Activated T-cell treated with anti-CD3 and anti-CD28 coated beads for 1 hour (primary cell): ENCODE results near the gene NEDD9.

Experiments used
- DNase-seq: peaks from one replicate; pipeline ENCODE4 v3.0.0-alpha.2; 2020; ENCODE audit warnings: low read depth

NEDD9 gene

GRCh38 chr6:11233673-11234573, 1.5 kb upstream of the NEDD9 start:
- no peak for DNase-seq

- DNase-seq, result no peak
These were observed 530 bp upstream of the NEDD9 start for GRCh38 chr6:11232770-11233626.

GRCh38 chr6:11231564-11232192, 790 bp downstream of the NEDD9 start:
- no peak for DNase-seq

GRCh38 chr6:11231108-11231463, 1.4 kb downstream of the NEDD9 start:
- no peak for DNase-seq

GRCh38 chr6:11230158-11231107, 2.0 kb downstream of the NEDD9 start:
- DNase-seq, result no peak

- no peak for DNase-seq
These were observed 2.8 kb downstream of the NEDD9 start for GRCh38 chr6:11229655-11230046.

GRCh38 chr6:11228935-11229654, 3.4 kb downstream of the NEDD9 start:
- DNase-seq, result no peak

- no peak for DNase-seq
These were observed 4.8 kb downstream of the NEDD9 start for GRCh38 chr6:11227698-11228097.

- no peak for DNase-seq
These were observed 6.5 kb downstream of the NEDD9 start for GRCh38 chr6:11226005-11226404.

- no peak for DNase-seq
These were observed 7.5 kb downstream of the NEDD9 start for GRCh38 chr6:11224966-11225463.

- DNase-seq, result no peak
These were observed 8.1 kb downstream of the NEDD9 start for GRCh38 chr6:11224252-11224965.

- DNase-seq, result no peak
These were observed 9.1 kb downstream of the NEDD9 start for GRCh38 chr6:11223286-11223864.

- DNase-seq, result no peak
These were observed 9.8 kb downstream of the NEDD9 start for GRCh38 chr6:11222385-11223277.

- no peak for DNase-seq
These were observed 10.7 kb downstream of the NEDD9 start for GRCh38 chr6:11221623-11222384.

GRCh38 chr6:11219400-11219834, 13.1 kb downstream of the NEDD9 start:
- DNase-seq, result no peak

- DNase-seq, result no peak
These were observed 13.7 kb downstream of the NEDD9 start for GRCh38 chr6:11218538-11219399.

- no peak for DNase-seq
These were observed 14.4 kb downstream of the NEDD9 start for GRCh38 chr6:11218102-11218442.
